ENCODE results near the gene MBD3L5. TPM values are rescaled to one million over a fixed set of nuclear protein-coding genes. Genes with fewer than 3 reads are reported as not detected.
"Not testable (repeated sequence)": the region's sequence is repeated elsewhere in the genome, so short reads cannot be mapped to it uniquely, and the experiment has no call there.

Gene MBD3L5
- total RNA-seq, 1 donor from 2014 or later, result not detected

- H3K36me3 ChIP-seq; intact Hi-C loops (cut with DNase I); H3K9me3 ChIP-seq; H3K27ac ChIP-seq; DNase-seq (ENCODE audit: low spot score in 2 of 2); H3K4me3 ChIP-seq; H3K27me3 ChIP-seq; H3K4me1 ChIP-seq: not testable (repeated sequence)
Observed at GRCh38 chr19:7049021-7049420, 18.6 kb downstream of the MBD3L5 start, which contains the start of gene MBD3L2. MBD3L2 (plus strand) TSS chr19:7049321; CDS start chr19:7049374, 53 bp downstream.

- H3K27me3 ChIP-seq; H3K36me3 ChIP-seq; H3K4me1 ChIP-seq; H3K9me3 ChIP-seq; DNase-seq (ENCODE audit: low spot score in 2 of 2); H3K4me3 ChIP-seq; intact Hi-C loops (cut with DNase I); H3K27ac ChIP-seq: not testable (repeated sequence)
Observed at GRCh38 chr19:7051421-7051820, 21.0 kb downstream of the MBD3L5 start.

DNA sequence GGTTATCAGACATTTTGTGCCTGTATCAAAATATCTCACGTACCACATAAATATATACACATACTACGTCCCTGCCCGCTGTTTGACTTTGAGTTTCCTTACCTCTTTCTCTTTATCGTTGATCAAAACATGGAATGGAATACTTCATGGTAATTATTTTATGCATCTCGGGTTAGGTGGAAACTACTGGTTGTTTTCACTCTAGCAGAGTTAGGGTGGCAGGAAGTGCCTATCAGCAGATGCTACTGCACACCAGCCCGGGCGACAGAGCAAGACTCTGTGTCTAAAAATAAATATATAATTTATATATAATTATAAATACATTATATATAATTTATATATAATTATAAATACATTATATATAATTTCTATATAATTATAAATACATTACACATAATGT, 22.5 kb downstream of the MBD3L5 start:
- H3K27me3 ChIP-seq; H3K4me3 ChIP-seq; intact Hi-C loops (cut with DNase I); H3K27ac ChIP-seq; DNase-seq (ENCODE audit: low spot score in 2 of 2); H3K4me1 ChIP-seq; H3K9me3 ChIP-seq; H3K36me3 ChIP-seq: not testable (repeated sequence)

DNA sequence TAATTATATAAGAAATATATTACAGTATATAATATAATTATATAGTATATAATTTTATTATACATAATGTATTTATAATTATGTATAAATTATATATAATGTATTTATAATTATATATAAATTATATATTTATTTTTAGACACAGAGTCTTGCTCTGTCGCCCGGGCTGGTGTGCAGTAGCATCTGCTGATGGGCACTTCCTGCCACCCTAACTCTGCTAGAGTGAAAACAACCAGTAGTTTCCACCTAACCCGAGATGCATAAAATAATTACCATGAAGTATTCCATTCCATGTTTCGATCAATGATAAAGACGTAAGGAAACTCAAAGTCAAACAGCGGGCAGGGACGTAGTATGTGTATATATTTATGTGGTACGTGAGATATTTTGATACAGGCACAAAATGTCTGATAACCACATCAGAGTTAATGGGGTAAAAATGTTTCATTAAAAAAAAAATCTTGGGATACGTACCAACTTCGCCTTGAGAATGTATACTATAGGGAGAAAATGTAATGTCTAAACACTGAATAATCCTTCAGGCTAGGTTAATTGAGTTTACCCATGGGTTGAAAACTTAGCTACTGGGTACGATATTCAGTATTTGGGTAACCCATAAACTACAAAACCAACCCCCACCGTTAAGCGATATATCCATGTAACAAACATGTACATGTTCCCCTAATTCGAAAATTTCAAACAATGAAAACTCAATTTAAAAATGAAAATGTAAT, 24.4 kb downstream of the MBD3L5 start:
- H3K4me3 ChIP-seq; H3K27me3 ChIP-seq; H3K9me3 ChIP-seq; H3K27ac ChIP-seq; H3K4me1 ChIP-seq; intact Hi-C loops (cut with DNase I); H3K36me3 ChIP-seq; DNase-seq (ENCODE audit: low spot score in 2 of 2): not testable (repeated sequence)

GRCh38 chr19:7055679-7056078, 25.3 kb downstream of the MBD3L5 start:
- H3K36me3 ChIP-seq, H3K27ac ChIP-seq, H3K4me3 ChIP-seq: not testable (repeated sequence)

GRCh38 chr19:7056371-7056770, 26.0 kb downstream of the MBD3L5 start:
- H3K4me3 ChIP-seq; H3K4me1 ChIP-seq; H3K27ac ChIP-seq; H3K36me3 ChIP-seq; H3K9me3 ChIP-seq; H3K27me3 ChIP-seq; intact Hi-C loops (cut with DNase I); DNase-seq (ENCODE audit: low spot score in 2 of 2): not testable (repeated sequence)

More at GRCh38 chr19:7055679-7056078, 25.3 kb downstream of the MBD3L5 start:
- H3K27me3 ChIP-seq; H3K4me1 ChIP-seq; DNase-seq (ENCODE audit: low spot score in 2 of 2); H3K9me3 ChIP-seq; intact Hi-C loops (cut with DNase I): not testable (repeated sequence)

GRCh38 chr19:7058576-7058975, 28.2 kb downstream of the MBD3L5 start, which contains the start of gene MBD3L3:
MBD3L3 (minus strand) TSS chr19:7058676; CDS start chr19:7058605, 71 bp downstream.
- H3K27me3 ChIP-seq; H3K27ac ChIP-seq; H3K36me3 ChIP-seq; intact Hi-C loops (cut with DNase I); DNase-seq (ENCODE audit: low spot score in 2 of 2); H3K9me3 ChIP-seq; H3K4me3 ChIP-seq; H3K4me1 ChIP-seq: not testable (repeated sequence)

DNA sequence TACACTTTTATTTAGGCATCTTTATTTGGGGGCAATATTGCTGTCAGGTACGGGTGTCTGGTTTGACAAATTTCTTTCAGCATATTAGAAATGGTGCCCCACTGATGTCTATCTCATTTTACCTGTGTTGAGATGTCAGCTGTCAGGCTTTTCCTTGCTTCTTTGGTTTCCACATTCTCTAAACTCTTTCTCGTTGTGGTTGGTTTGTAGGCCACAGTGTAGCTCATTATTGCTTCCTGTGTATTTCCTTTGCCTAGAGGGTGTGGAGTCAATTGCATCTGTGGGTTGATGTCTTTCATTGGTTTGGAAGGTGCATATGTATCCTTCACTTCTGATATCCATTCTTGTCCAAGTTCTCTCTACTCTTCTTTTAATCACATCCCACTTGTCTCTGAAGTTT, 29.6 kb downstream of the MBD3L5 start:
- intact Hi-C loops (cut with DNase I); H3K36me3 ChIP-seq; H3K4me3 ChIP-seq; DNase-seq (ENCODE audit: low spot score in 2 of 2); H3K9me3 ChIP-seq; H3K27ac ChIP-seq; H3K4me1 ChIP-seq; H3K27me3 ChIP-seq: not testable (repeated sequence)

GRCh38 chr19:7063339-7063738, 33.0 kb downstream of the MBD3L5 start:
- no peaks in the 10 kb centered on the region for H3K27me3 ChIP-seq
- H3K27ac ChIP-seq, result no peak overlapping the region
- no peaks in the 10 kb centered on the region for H3K36me3 ChIP-seq
- H3K4me3 ChIP-seq, result no peak overlapping the region
- DNase-seq (ENCODE audit: low spot score in 2 of 2), result no peak
- intact Hi-C loops (cut with DNase I), result no loop called here
- no peaks in the 10 kb centered on the region for H3K4me1 ChIP-seq
- TF ChIP-seq, protein P1, sequence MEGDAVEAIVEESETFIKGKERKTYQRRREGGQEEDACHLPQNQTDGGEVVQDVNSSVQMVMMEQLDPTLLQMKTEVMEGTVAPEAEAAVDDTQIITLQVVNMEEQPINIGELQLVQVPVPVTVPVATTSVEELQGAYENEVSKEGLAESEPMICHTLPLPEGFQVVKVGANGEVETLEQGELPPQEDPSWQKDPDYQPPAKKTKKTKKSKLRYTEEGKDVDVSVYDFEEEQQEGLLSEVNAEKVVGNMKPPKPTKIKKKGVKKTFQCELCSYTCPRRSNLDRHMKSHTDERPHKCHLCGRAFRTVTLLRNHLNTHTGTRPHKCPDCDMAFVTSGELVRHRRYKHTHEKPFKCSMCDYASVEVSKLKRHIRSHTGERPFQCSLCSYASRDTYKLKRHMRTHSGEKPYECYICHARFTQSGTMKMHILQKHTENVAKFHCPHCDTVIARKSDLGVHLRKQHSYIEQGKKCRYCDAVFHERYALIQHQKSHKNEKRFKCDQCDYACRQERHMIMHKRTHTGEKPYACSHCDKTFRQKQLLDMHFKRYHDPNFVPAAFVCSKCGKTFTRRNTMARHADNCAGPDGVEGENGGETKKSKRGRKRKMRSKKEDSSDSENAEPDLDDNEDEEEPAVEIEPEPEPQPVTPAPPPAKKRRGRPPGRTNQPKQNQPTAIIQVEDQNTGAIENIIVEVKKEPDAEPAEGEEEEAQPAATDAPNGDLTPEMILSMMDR (IDR thresholded peaks at IDR 0.05), result no peak
- no peaks in the 10 kb centered on the region for H3K9me3 ChIP-seq

All from ascending aorta (tissue), 2 donors.